HepG2 (cell line): Measurements from ENCODE around the gene PDE2A. TPM values are rescaled to one million over a fixed set of nuclear protein-coding genes. Genes with fewer than 3 reads are reported as not detected.
A peak's percentile ranks its signal among the peaks of the same experiment; 100 is the strongest.

Experiments used
- ATAC-seq: fragments of 200-7000 bp; cut with Tn5 transposase; 3 replicates; pipeline ENCODE4 v1.9.1; 2020; ENCODE audit warnings: mild to moderate bottlenecking, moderate library complexity
- BruUV-seq: library from RNA; stranded (reverse); fragments of 400-500 nt; replicated peaks from 2 replicates; lab custom pipeline; 2021; lab: Mats Ljungman, UMichigan
- CTCF ChIA-PET: fragments of 300-600 bp; formaldehyde crosslinking; extraction: SDS; loops from one replicate; lab custom pipeline; 2021; ENCODE audit warnings: low total read pairs, inconsistent platforms, low intra/inter-chr PET ratio; lab: Yijun Ruan, JAX
- POLR2A ChIA-PET: fragments of 350-600 bp; sonication (Branson Sonifier 250); formaldehyde crosslinking; loops from one replicate; lab custom pipeline; 2020; ENCODE audit warnings: antibody characterized with exemption, inconsistent platforms; lab: Yijun Ruan, JAX
- DNase-seq: peaks from one replicate; pipeline ENCODE4 v3.0.0-alpha.2; 2015; ENCODE audit warnings: low spot score
- FAIRE-seq: peaks from 3 replicates; lab custom pipeline; 2011; peaks lifted over from hg19 to GRCh38; lab: Jason Lieb, UNC
- H2AFZ ChIP-seq: one replicate; pipeline ENCODE4 v1.6.1; 2011; ENCODE audit warnings: low read length, inconsistent platforms
- H3K27ac ChIP-seq: fragments of 300-600 bp; 3 replicates; pipeline ENCODE4 v1.8.0; 2011; ENCODE audit warnings: mixed run types, mild to moderate bottlenecking, mixed read lengths, low read length, inconsistent platforms; ENCODE audit not compliant: insufficient read depth; ENCODE audit errors: extremely low read length
- H3K27me3 ChIP-seq, 2 experiments: fragments of 200-600 bp in 1 of 2; 2 replicates in 1 of 2; 3 replicates in 1 of 2; pipeline versions ENCODE4 v1.6.0 to v1.8.0; 2011; ENCODE audit warnings: low read length in 2 of 2, mild to moderate bottlenecking in 2 of 2, moderate library complexity in 2 of 2, inconsistent platforms in 1 of 2; ENCODE audit not compliant: insufficient read depth in 2 of 2, control insufficient read depth in 1 of 2
- H3K36me3 ChIP-seq, 2 experiments: fragments of 200-600 bp in 1 of 2; replicated peaks in 1 of 2; 2 replicates in 1 of 2; 3 replicates in 1 of 2; pipeline versions ENCODE4 v1.5.1 to v1.8.0; 2011; ENCODE audit warnings: low read length in 2 of 2, inconsistent platforms in 1 of 2; ENCODE audit not compliant: insufficient read depth in 2 of 2, control insufficient read depth in 1 of 2
- H3K4me1 ChIP-seq: 2 replicates; pipeline ENCODE4 v1.5.1; 2012; ENCODE audit warnings: low read length, inconsistent platforms; ENCODE audit not compliant: insufficient read depth
- H3K4me2 ChIP-seq: 2 replicates; pipeline ENCODE4 v1.6.0; 2011; ENCODE audit warnings: low read depth, low read length, inconsistent platforms
- H3K4me3 ChIP-seq, 3 experiments: fragments of 200-600 bp in 1 of 3; sonication (generic), shearing (Covaris generic) in 1 of 3; replicated peaks in 1 of 3; 2 replicates each; pipeline ENCODE4 v1.5.1; 2011 to 2016; ENCODE audit warnings: low read length in 3 of 3, inconsistent platforms in 2 of 3, low read depth in 2 of 3, mild to moderate bottlenecking in 2 of 3, control low read depth in 1 of 3, mixed read lengths in 1 of 3; ENCODE audit not compliant: insufficient read depth in 1 of 3
- H3K79me2 ChIP-seq: one replicate; pipeline ENCODE4 v1.6.1; 2011; ENCODE audit warnings: low read length, inconsistent platforms; ENCODE audit not compliant: insufficient read depth
- H3K9ac ChIP-seq: 2 replicates; pipeline ENCODE4 v1.6.0; 2011; ENCODE audit warnings: mild to moderate bottlenecking, low read depth, low read length, inconsistent platforms; ENCODE audit not compliant: insufficient read depth
- H3K9me3 ChIP-seq: 2 replicates; pipeline ENCODE4 v1.5.1; 2012; ENCODE audit warnings: mild to moderate bottlenecking, low read length
- H4K20me1 ChIP-seq: 2 replicates; pipeline ENCODE4 v1.6.0; 2011; ENCODE audit warnings: inconsistent platforms, mild to moderate bottlenecking, low read length, moderate library complexity; ENCODE audit not compliant: insufficient read depth
- ARHGAP35 ChIP-seq: sonication (generic); formaldehyde crosslinking; IDR thresholded peaks from 2 replicates; pipeline ENCODE4 v1.9.0; 2022; ENCODE audit warnings: mild to moderate bottlenecking, inconsistent platforms, moderate library complexity, missing genetic modification reagents, borderline replicate concordance
- CC2D1A ChIP-seq: sonication (generic); formaldehyde crosslinking; IDR thresholded peaks from 2 replicates; pipeline ENCODE4 v1.8.1; 2023; ENCODE audit warnings: mild to moderate bottlenecking, missing genetic modification reagents
- DNMT1 ChIP-seq: sonication (generic); formaldehyde crosslinking; IDR thresholded peaks from 2 replicates; pipeline ENCODE4 v1.5.1; 2020; ENCODE audit warnings: mild to moderate bottlenecking, missing genetic modification reagents
- E2F1 ChIP-seq: sonication (generic); formaldehyde crosslinking; IDR thresholded peaks from 2 replicates; pipeline ENCODE4 v1.5.0; 2020; ENCODE audit warnings: missing genetic modification reagents
- GABPB1 ChIP-seq: IDR thresholded peaks from 2 replicates; pipeline ENCODE4 v1.6.1; 2016; ENCODE audit warnings: mild to moderate bottlenecking, missing genetic modification reagents, moderate library complexity, missing compliant biosample characterization
- MATR3 ChIP-seq: sonication (generic); formaldehyde crosslinking; IDR thresholded peaks from 2 replicates; pipeline ENCODE4 v1.4.0; 2020; ENCODE audit warnings: missing genetic modification reagents
- MLLT10 ChIP-seq: sonication (generic); formaldehyde crosslinking; IDR thresholded peaks from 2 replicates; pipeline ENCODE4 v1.4.0; 2020; ENCODE audit warnings: missing genetic modification reagents
- NFE2L2 ChIP-seq: fragments of 150-350 bp; IDR thresholded peaks from 2 replicates; pipeline ENCODE4 v1.6.1; 2014; ENCODE audit warnings: low read length
- NFKBIZ ChIP-seq: IDR thresholded peaks from 2 replicates; pipeline ENCODE4 v1.6.1; 2018; ENCODE audit warnings: missing genetic modification reagents, missing compliant biosample characterization
- PPARG ChIP-seq: conservative IDR thresholded peaks from 2 replicates; pipeline ENCODE4 v1.6.1; 2016; ENCODE audit warnings: missing biosample characterization, missing genetic modification reagents
- RORA ChIP-seq: sonication (generic); formaldehyde crosslinking; IDR thresholded peaks from 2 replicates; pipeline ENCODE4 v1.5.0; 2020; ENCODE audit warnings: mild to moderate bottlenecking, missing genetic modification reagents, moderate library complexity
- SSRP1 ChIP-seq: IDR thresholded peaks from 2 replicates; pipeline ENCODE4 v1.6.1; 2016; ENCODE audit warnings: control low read depth
- THAP7 ChIP-seq: sonication (generic); formaldehyde crosslinking; IDR thresholded peaks from 2 replicates; pipeline ENCODE4 v1.8.1; 2023; ENCODE audit warnings: mild to moderate bottlenecking, missing genetic modification reagents
- ZBTB14 ChIP-seq: sonication (generic); formaldehyde crosslinking; IDR thresholded peaks from 2 replicates; pipeline ENCODE4 v1.4.0; 2020; ENCODE audit warnings: missing genetic modification reagents
- ZBTB8A ChIP-seq: sonication (generic); formaldehyde crosslinking; IDR thresholded peaks from 2 replicates; pipeline ENCODE4 v1.4.0; 2020; ENCODE audit warnings: mild to moderate bottlenecking, low read depth, missing genetic modification reagents, borderline replicate concordance
- ZNF446 ChIP-seq: sonication (generic); formaldehyde crosslinking; IDR thresholded peaks from 2 replicates; pipeline ENCODE4 v1.5.0; 2020; ENCODE audit warnings: mild to moderate bottlenecking, missing genetic modification reagents
- ZNF557 ChIP-seq: sonication (generic); formaldehyde crosslinking; IDR thresholded peaks from 2 replicates; pipeline ENCODE4 v1.4.0; 2020; ENCODE audit warnings: missing genetic modification reagents
- ZNF772 ChIP-seq: sonication (generic); formaldehyde crosslinking; IDR thresholded peaks from 2 replicates; pipeline ENCODE4 v1.5.0; 2020; ENCODE audit warnings: mild to moderate bottlenecking, missing genetic modification reagents
- ZSCAN31 ChIP-seq: sonication (generic); formaldehyde crosslinking; IDR thresholded peaks from 2 replicates; pipeline ENCODE4 v1.5.0; 2020; ENCODE audit warnings: low read depth, mild to moderate bottlenecking, missing genetic modification reagents
- WGBS: methylation state at CpG from one replicate; pipeline ENCODE4 v1.1.6; 2017; ENCODE audit warnings: low lambda C conversion rate; 5-methylcytosine and 5-hydroxymethylcytosine counted together
- in situ Hi-C: cut with HindIII; loops from 2 replicates; pipeline ENCODE4 v1.10.0; 2017; ENCODE audit warnings: low pct_unique_long_range_greater_than_20kb; ENCODE audit not compliant: extremely low pct_ligation_motif_present
- intact Hi-C: fragments of 100-400 bp; cut with micrococcal nuclease; formaldehyde crosslinking; loops from one replicate; pipeline ENCODE4 v1.10.0; 2022; ENCODE audit not compliant: unreplicated experiment
- polyA plus RNA-seq, 8 experiments: library from polyadenylated mRNA; depleted of rRNA in 3 of 8; stranded (reverse) in 7 of 8; unstranded in 1 of 8; fragments of >200 nt; fragmentation: Illumina TruSeq in 4 of 8; extraction: Trizol in 4 of 8; gene quantifications; 2 replicates each; pipeline versions ENCODE4 v1.2.1 to v1.2.3, GENCODE V29; 2011 to 2016; ENCODE audit warnings: low read depth in 4 of 8, missing spikeins in 1 of 8, mixed read lengths in 1 of 8; ENCODE audit not compliant: insufficient read depth in 1 of 8
- total RNA-seq, 5 experiments: library from RNA; depleted of rRNA; stranded (reverse); fragments of >200 nt; fragmentation: Illumina TruSeq; extraction: Trizol; gene quantifications; 2 replicates each; pipeline ENCODE4 v1.2.3, GENCODE V29; 2016; ENCODE audit warnings: low read depth in 1 of 5

Gene PDE2A
- total and polyA plus RNA-seq, 2 of the 13 experiments (the other 11 are each of a cell fraction or from before 2014, with no cell fraction given) = 3.1 TPM; not detected in 1

- Histone ChIP-seq H2AFZ (no peak overlapping the region), H3K27ac (no peak overlapping the region), H3K9me3 (no peaks in the 10 kb centered on the region), H3K4me1 (peaks cover 26% of the 10 kb centered on the region), H3K4me3 (peak overlapping the region in 1 of 3 experiments; percentile 54; a peak in 1 of 6 replicates), H3K4me2 (peak overlapping the region; percentile 83; the same call in 1 of the 2 replicates), H4K20me1 (no peaks in the 10 kb centered on the region), H3K9ac (no peak overlapping the region), H3K36me3 (no peaks in the 10 kb centered on the region)
- POLR2A ChIA-PET = no interaction called here
- WGBS = 65% methylated on average over 5 of the region's 11 CpGs
- intact Hi-C loops = no loop called here
- no peak for DNase-seq
- no peak for FAIRE-seq
- ATAC-seq = no peak
- no peak for TF ChIP-seq RORA (CRISPR knock-in tag)
- no peak for TF ChIP-seq CC2D1A
- no peak for TF ChIP-seq ZNF772 (CRISPR knock-in tag)
- no peak for TF ChIP-seq E2F1
- TF ChIP-seq ZSCAN31 (CRISPR knock-in tag) = no peak
- TF ChIP-seq MATR3 = no peak
- TF ChIP-seq NFKBIZ (CRISPR knock-in tag) = no peak
- no peak for TF ChIP-seq NFE2L2
- no peak for TF ChIP-seq SSRP1 (CRISPR knock-in tag)
- TF ChIP-seq THAP7 (CRISPR knock-in tag) = no peak
- TF ChIP-seq ZNF446 (CRISPR knock-in tag) = no peak
- TF ChIP-seq MLLT10 (CRISPR knock-in tag) = no peak
- no peak for TF ChIP-seq PPARG (CRISPR knock-in tag)
- no peak for TF ChIP-seq ZNF557 (CRISPR knock-in tag)
- no peak for TF ChIP-seq DNMT1 (CRISPR knock-in tag)
- no peak for TF ChIP-seq ZBTB8A (CRISPR knock-in tag)
- no peak for TF ChIP-seq ARHGAP35 (CRISPR knock-in tag)
- no peak for TF ChIP-seq ZBTB14
- no peak for TF ChIP-seq GABPB1 (CRISPR knock-in tag)
- TF ChIP-seq, all 625 proteins: peak for 0
- no peaks in the 10 kb centered on the region for H3K79me2 ChIP-seq
- CTCF ChIA-PET = no interaction called here
- BruUV-seq = no TSS peak
- peaks cover 7 to 58% of the 10 kb centered on the region in 2 experiments for H3K27me3 ChIP-seq
- in situ Hi-C loops = no loop called here
Measured at GRCh38 chr11:72626414-72626936, 47.7 kb downstream of the PDE2A start.
